Measurements from ENCODE around the gene CNIH2. TPM values are rescaled to one million over a fixed set of nuclear protein-coding genes. Genes with fewer than 3 reads are reported as not detected.

Gene CNIH2
- total and polyA plus RNA-seq, 2 of the 13 experiments (the other 11 are each of a cell fraction or from before 2014, with no cell fraction given) = 0.60 to 0.69 TPM

DNA sequence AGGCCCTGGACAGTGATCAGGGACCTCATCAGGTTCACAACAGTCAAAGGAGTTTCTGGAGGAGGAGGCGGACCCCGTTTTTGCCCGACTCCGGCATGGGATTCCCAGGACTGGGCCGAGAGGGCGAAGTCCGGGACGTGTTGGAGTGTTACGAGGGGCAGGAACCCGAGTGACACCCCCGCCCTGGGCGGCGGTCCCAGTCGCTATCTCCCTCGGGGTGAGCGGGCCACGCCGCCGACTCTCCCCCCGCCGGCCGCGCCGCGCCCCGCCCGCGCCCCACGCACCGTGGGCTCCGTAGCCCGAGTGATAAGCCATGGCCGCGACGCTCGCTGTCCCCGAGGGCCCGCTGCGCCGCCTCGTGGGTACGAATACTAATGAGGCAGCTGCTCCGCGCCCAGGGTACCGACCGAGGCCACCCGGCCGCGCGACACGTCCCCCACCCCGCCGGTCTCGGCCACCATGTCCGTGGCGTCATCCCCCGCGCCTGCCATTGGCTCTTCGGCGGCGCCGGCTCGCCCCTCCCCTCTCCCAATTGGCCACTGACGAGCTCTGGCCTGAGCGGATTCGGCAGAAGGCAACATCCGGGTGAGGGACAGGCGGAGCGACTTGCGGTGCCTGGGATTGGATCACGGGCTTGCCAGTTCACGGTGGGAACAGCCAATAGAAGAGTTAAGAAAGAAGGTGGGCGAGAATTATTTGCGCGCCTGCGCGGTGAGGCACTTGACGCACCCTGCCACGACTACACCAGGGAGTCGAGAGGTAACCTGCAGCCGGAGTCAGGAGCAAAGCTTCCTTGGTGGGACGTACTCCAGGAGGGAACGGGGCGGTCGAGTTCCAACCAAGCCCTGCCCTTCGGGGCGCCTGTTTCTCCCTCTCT lies 10.9 kb downstream of the CNIH2 start, which contains the start of gene YIF1A (continued):
- TF ChIP-seq ZNF414 (CRISPR knock-in tag; IDR thresholded peaks at IDR 0.05) (0 out of 2 replicates have a peak, but pooled peaks have one; percentile 35), CC2D1A (CRISPR knock-in tag; IDR thresholded peaks at IDR 0.05) (no peak), MYC (CRISPR knock-in tag; IDR thresholded peaks at IDR 0.05; ENCODE audit: borderline replicate concordance) (peak; percentile 93), SOX6 (IDR thresholded peaks at IDR 0.05) (no peak), SOX6 (CRISPR knock-in tag; IDR thresholded peaks at IDR 0.05) (peak; percentile 51; the same call in 1 of the 2 replicates), ZNF780A (CRISPR knock-in tag; IDR thresholded peaks at IDR 0.05) (no peak), MAZ (IDR thresholded peaks at IDR 0.05; ENCODE audit: borderline replicate concordance, low read depth, low read length) (peak; percentile 57; the same call in 1 of the 2 replicates), MAZ (CRISPR knock-in tag; IDR thresholded peaks at IDR 0.05; ENCODE audit: low read depth) (peak; percentile 87; the same call in 1 of the 2 replicates), ETS1 (CRISPR knock-in tag; IDR thresholded peaks at IDR 0.05) (no peak; the same call in 1 of the 2 replicates), KLF6 (CRISPR knock-in tag; IDR thresholded peaks at IDR 0.05) (peak; percentile 21; the same call in 1 of the 2 replicates), JUN (CRISPR knock-in tag; IDR thresholded peaks at IDR 0.05) (peak; percentile 65), ZNF615 (CRISPR knock-in tag; IDR thresholded peaks at IDR 0.05; ENCODE audit: borderline replicate concordance) (no peak), MBNL3 (CRISPR knock-in tag; conservative IDR thresholded peaks at IDR 0.05) (no peak), ZNF772 (CRISPR knock-in tag; IDR thresholded peaks at IDR 0.05) (0 out of 2 replicates have a peak, but pooled peaks have one; percentile 16), ATF3 (CRISPR knock-in tag; IDR thresholded peaks at IDR 0.05) (peak; percentile 70), POLR2G (IDR thresholded peaks at IDR 0.05; ENCODE audit: low read depth, low read length) (peak; percentile 93), ZNF597 (CRISPR knock-in tag; IDR thresholded peaks at IDR 0.05) (no peak), ATF7 (IDR thresholded peaks at IDR 0.05) (peak; percentile 88), ATF7 (CRISPR knock-in tag; IDR thresholded peaks at IDR 0.05) (peak; percentile 99), ISL2 (CRISPR knock-in tag; IDR thresholded peaks at IDR 0.05) (peak; percentile 8; the same call in 1 of the 2 replicates), JUND (CRISPR knock-in tag; IDR thresholded peaks at IDR 0.05) (peak; percentile 52; the same call in 1 of the 2 replicates), U2AF1 (optimal IDR thresholded peaks at IDR 0.05; ENCODE audit: low read depth, low read length) (peak; percentile 94), CENPX (CRISPR knock-in tag; IDR thresholded peaks at IDR 0.05) (no peak)
- TF ChIP-seq, protein P1, sequence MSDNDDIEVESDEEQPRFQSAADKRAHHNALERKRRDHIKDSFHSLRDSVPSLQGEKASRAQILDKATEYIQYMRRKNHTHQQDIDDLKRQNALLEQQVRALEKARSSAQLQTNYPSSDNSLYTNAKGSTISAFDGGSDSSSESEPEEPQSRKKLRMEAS (IDR thresholded peaks at IDR 0.05) = peak; percentile 86

Measured in HepG2 (cell line).